PC-9 (cell line): ENCODE data around the gene SUV39H2. TPM values are rescaled to one million over a fixed set of nuclear protein-coding genes. Genes with fewer than 3 reads are reported as not detected.

Source experiments
- BruUV-seq: library from RNA; stranded (reverse); fragments of 400-500 nt; replicated peaks from 2 replicates; lab custom pipeline; 2021; lab: Mats Ljungman, UMichigan
- CTCF ChIA-PET: fragments of 300-600 bp; sonication (Branson Sonifier 250); formaldehyde crosslinking; loops from one replicate; lab custom pipeline; 2022; ENCODE audit warnings: antibody characterized with exemption; lab: Charles Lee
- POLR2A ChIA-PET: fragments of 300-600 bp; sonication (Branson Sonifier 250); formaldehyde crosslinking; loops from one replicate; lab custom pipeline; 2022; ENCODE audit warnings: antibody characterized with exemption; ENCODE audit not compliant: unreplicated experiment; lab: Charles Lee
- DNase-seq, 2 experiments: peaks; one replicate each; pipeline versions ENCODE4 v3.0.0 to v3.0.0-alpha.2; 2015 to 2022; ENCODE audit warnings: mixed read lengths in 1 of 2
- H2AFZ ChIP-seq: fragments of 200-600 bp; sonication (generic); 2 replicates; pipeline ENCODE4 v1.8.1; 2017; ENCODE audit warnings: antibody characterized with exemption
- H3F3A ChIP-seq: fragments of 200-600 bp; sonication (generic); 2 replicates; pipeline ENCODE4 v1.8.1; 2017; ENCODE audit warnings: antibody characterized with exemption, mild to moderate bottlenecking, low read depth; ENCODE audit not compliant: insufficient read depth
- H3K27ac ChIP-seq: fragments of 200-600 bp; sonication (generic); 2 replicates; pipeline ENCODE4 v1.6.1; 2016; ENCODE audit warnings: mixed run types
- H3K27me3 ChIP-seq: fragments of 200-600 bp; sonication (generic); 2 replicates; pipeline ENCODE4 v1.6.1; 2016; ENCODE audit warnings: low read depth, mixed run types; ENCODE audit not compliant: insufficient read depth
- H3K36me3 ChIP-seq: fragments of 200-600 bp; sonication (generic); 2 replicates; pipeline ENCODE4 v1.6.1; 2016; ENCODE audit warnings: low read depth, mixed run types
- H3K4me1 ChIP-seq: fragments of 200-600 bp; sonication (generic); replicated peaks from 2 replicates; pipeline ENCODE4 v1.6.1; 2016; ENCODE audit warnings: mixed run types; ENCODE audit not compliant: insufficient read depth
- H3K4me2 ChIP-seq: fragments of 200-600 bp; sonication (generic); 2 replicates; pipeline ENCODE4 v1.6.1; 2017; ENCODE audit warnings: mixed run types
- H3K4me3 ChIP-seq: fragments of 200-600 bp; sonication (generic); 2 replicates; pipeline ENCODE4 v1.6.1; 2016; ENCODE audit warnings: mixed run types
- H3K79me2 ChIP-seq: fragments of 200-600 bp; sonication (generic); 2 replicates; pipeline ENCODE4 v1.6.1; 2017; ENCODE audit warnings: low read depth, mixed run types
- H3K9me2 ChIP-seq: fragments of 200-600 bp; sonication (generic); 2 replicates; pipeline ENCODE4 v1.8.1; 2017; ENCODE audit warnings: mild to moderate bottlenecking; ENCODE audit not compliant: insufficient read depth
- H3K9me3 ChIP-seq: fragments of 200-600 bp; sonication (generic); 2 replicates; pipeline ENCODE4 v1.8.1; 2016; ENCODE audit warnings: low read depth; ENCODE audit not compliant: insufficient read depth
- H4K20me1 ChIP-seq: fragments of 200-600 bp; sonication (generic); 2 replicates; pipeline ENCODE4 v1.8.1; 2017; ENCODE audit not compliant: insufficient read depth
- CTCF ChIP-seq: fragments of 200-600 bp; sonication (generic); conservative IDR thresholded peaks from 2 replicates; pipeline ENCODE4 v1.6.1; 2017; ENCODE audit warnings: mixed run types, antibody characterized with exemption, mild to moderate bottlenecking, moderate library complexity
- EZH2 ChIP-seq: fragments of 200-600 bp; sonication (generic); IDR thresholded peaks from 2 replicates; pipeline ENCODE4 v1.8.0; 2017; ENCODE audit warnings: antibody characterized with exemption, low read depth
- intact Hi-C: fragments of 100-400 bp; cut with micrococcal nuclease; formaldehyde crosslinking; loops from one replicate; pipeline ENCODE4 v1.10.0; 2022; ENCODE audit not compliant: unreplicated experiment
- total RNA-seq: library from RNA; stranded (reverse); gene quantifications from 2 replicates; pipeline ENCODE4 v1.2.3, GENCODE V29; 2021

The SUV39H2 gene
- total RNA-seq, 1 experiment from 2014 or later, result 20.9 TPM

- H3K9me2 ChIP-seq, result no peaks in the 10 kb centered on the region
- POLR2A ChIA-PET, result interaction anchor here (0.7 kb wide), 1 partner anchor 904 kb away, joined by 3 read pairs; no protein-coding TSS in a partner anchor
These were observed 35.2 kb upstream of the SUV39H2 start for GRCh38 chr10:14843327-14843988.

GRCh38 chr10:14844948-14845347, 33.7 kb upstream of the SUV39H2 start:
- H3K79me2 ChIP-seq, result peaks cover 17% of the 10 kb centered on the region; the same call in 1 of the 2 replicates
- POLR2A ChIA-PET, result interaction anchor here (0.6 kb wide), 1 partner anchor 1323 kb away, joined by 4 read pairs; no protein-coding TSS in a partner anchor

More at GRCh38 chr10:14843327-14843988, 35.2 kb upstream of the SUV39H2 start:
- H3F3A ChIP-seq, result no peaks in the 10 kb centered on the region
- H3K4me2 ChIP-seq, result no peak overlapping the region
- no peak overlapping the region for H2AFZ ChIP-seq
- H3K4me3 ChIP-seq, result no peak overlapping the region
- BruUV-seq, result no TSS peak
- no peaks in the 10 kb centered on the region for H3K9me3 ChIP-seq
- H3K4me1 ChIP-seq, result peaks cover 4% of the 10 kb centered on the region; the same call in 1 of the 2 replicates
- intact Hi-C loops, result no loop called here
- no peaks in the 10 kb centered on the region for H4K20me1 ChIP-seq
- H3K36me3 ChIP-seq, result peaks cover 8% of the 10 kb centered on the region
- H3K27ac ChIP-seq, result no peak overlapping the region
- CTCF ChIA-PET, result no interaction called here
- DNase-seq, result no peak
- no peaks in the 10 kb centered on the region for H3K27me3 ChIP-seq
- H3K79me2 ChIP-seq, result peaks cover 31% of the 10 kb centered on the region
- TF ChIP-seq EZH2, result no peak
- TF ChIP-seq CTCF, result no peak

DNA sequence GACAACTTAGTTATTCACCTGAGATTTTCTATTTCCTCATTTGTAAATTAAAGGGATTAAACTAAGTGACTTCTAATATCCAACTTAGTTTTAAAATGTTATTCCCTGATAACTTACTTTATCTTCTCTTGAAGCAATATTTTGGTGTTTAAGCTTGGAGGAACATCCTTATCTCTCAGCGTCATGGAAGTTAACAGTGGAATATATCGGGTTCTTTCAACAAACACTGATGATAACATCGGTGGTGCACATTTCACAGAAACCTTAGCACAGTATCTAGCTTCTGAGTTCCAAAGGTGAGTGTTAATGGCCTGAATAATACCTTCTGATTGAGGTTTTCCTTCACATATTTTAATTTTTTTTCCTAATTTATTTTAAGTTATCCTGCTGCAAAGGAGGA, 26.4 kb upstream of the SUV39H2 start:
- no TSS peak for BruUV-seq
- POLR2A ChIA-PET, result no interaction called here
- CTCF ChIA-PET, result no interaction called here

More at GRCh38 chr10:14844948-14845347, 33.7 kb upstream of the SUV39H2 start:
- Histone ChIP-seq H3K9me2 (no peaks in the 10 kb centered on the region), H4K20me1 (no peaks in the 10 kb centered on the region), H2AFZ (no peak overlapping the region), H3K4me2 (no peak overlapping the region), H3K4me1 (no peaks in the 10 kb centered on the region), H3K4me3 (no peak overlapping the region), H3K36me3 (peaks cover 8% of the 10 kb centered on the region), H3K9me3 (no peaks in the 10 kb centered on the region), H3K27me3 (no peaks in the 10 kb centered on the region), H3F3A (no peaks in the 10 kb centered on the region), H3K27ac (no peak overlapping the region)
- no TSS peak for BruUV-seq
- no peak for DNase-seq
- CTCF ChIA-PET, result interaction anchor here (0.7 kb wide), 1 partner anchor 11 kb away, joined by 3 read pairs; no protein-coding TSS in a partner anchor
- intact Hi-C loops, result no loop called here
- TF ChIP-seq CTCF (no peak), EZH2 (no peak)

More for the DNA sequence above, 26.4 kb upstream of the SUV39H2 start:
- Histone ChIP-seq H4K20me1 (no peaks in the 10 kb centered on the region), H3K4me2 (no peak overlapping the region), H2AFZ (no peak overlapping the region), H3K27me3 (no peaks in the 10 kb centered on the region), H3K4me1 (no peaks in the 10 kb centered on the region), H3K9me2 (no peaks in the 10 kb centered on the region), H3K79me2 (no peaks in the 10 kb centered on the region), H3K27ac (no peak overlapping the region), H3K36me3 (peaks cover 10% of the 10 kb centered on the region; the same call in 1 of the 2 replicates), H3K4me3 (no peak overlapping the region), H3K9me3 (no peaks in the 10 kb centered on the region), H3F3A (no peaks in the 10 kb centered on the region)
- intact Hi-C loops, result no loop called here
- DNase-seq, result no peak
- TF ChIP-seq CTCF (no peak), EZH2 (no peak)
